Gastroesophageal sphincter (tissue), 4 donors: Measurements from ENCODE around the gene GZMM. TPM values are rescaled to one million over a fixed set of nuclear protein-coding genes. Genes with fewer than 3 reads are reported as not detected.

ENCODE experiments used
- ATAC-seq: fragments of 150-250 bp; one replicate; pipeline ENCODE4 v1.9.1; 2016; ENCODE audit warnings: mild to moderate bottlenecking, moderate library complexity
- H3K27ac ChIP-seq, 4 donors: fragments of 200-600 bp; sonication (generic) in 3 of 4; 1 replicate in 3 of 4; 2 replicates in 1 of 4; pipeline ENCODE4 v1.5.1; 2016 to 2019
- H3K27me3 ChIP-seq: fragments of 200-600 bp; sonication (generic); one replicate; pipeline ENCODE4 v1.5.1; 2019
- H3K36me3 ChIP-seq, 2 donors: fragments of 200-600 bp; sonication (generic); one replicate each; pipeline ENCODE4 v1.5.1; 2019; ENCODE audit warnings: control low read depth in 1 of 2
- H3K4me1 ChIP-seq, 3 donors: fragments of 200-600 bp; sonication (generic); 1 replicate in 2 of 3; 2 replicates in 1 of 3; pipeline ENCODE4 v1.5.1; 2016 to 2019; ENCODE audit warnings: control low read depth in 2 of 3
- H3K4me3 ChIP-seq, 2 donors: fragments of 200-600 bp; sonication (generic); one replicate each; pipeline ENCODE4 v1.5.1; 2019; ENCODE audit warnings: mild to moderate bottlenecking in 1 of 2, moderate library complexity in 1 of 2
- H3K9me3 ChIP-seq, 3 donors: fragments of 200-600 bp; sonication (generic); one replicate each; pipeline ENCODE4 v1.5.1; 2017 to 2019; ENCODE audit warnings: control low read depth in 2 of 3
- CTCF ChIP-seq, 4 experiments: fragments of 200-600 bp in 2 of 4; fragments of 450-650 bp in 2 of 4; sonication (generic) in 1 of 4; IDR thresholded peaks; one replicate each; pipeline ENCODE4 v1.5.1; 2017 to 2019; ENCODE audit warnings: antibody characterized with exemption in 4 of 4, mild to moderate bottlenecking in 2 of 4, moderate library complexity in 2 of 4
- EP300 ChIP-seq: sonication (generic); formaldehyde crosslinking; IDR thresholded peaks from one replicate; pipeline ENCODE4 v1.6.1; 2017; ENCODE audit warnings: antibody characterized with exemption, mild to moderate bottlenecking
- POLR2A ChIP-seq, 2 donors: fragments of 450-650 bp; IDR thresholded peaks; one replicate each; pipeline ENCODE4 v1.6.1; 2017; ENCODE audit warnings: antibody characterized with exemption in 2 of 2, mild to moderate bottlenecking in 2 of 2, moderate library complexity in 1 of 2
- POLR2AphosphoS5 ChIP-seq: sonication (generic); formaldehyde crosslinking; IDR thresholded peaks from one replicate; pipeline ENCODE4 v1.6.1; 2017; ENCODE audit warnings: antibody characterized with exemption
- WGBS, 2 donors: methylation state at CpG; one replicate each; pipeline ENCODE4 v1.1.5; 2018; ENCODE audit warnings: low coverage in 1 of 2; 5-methylcytosine and 5-hydroxymethylcytosine counted together
- total RNA-seq, 4 donors: library from RNA; depleted of rRNA; stranded (reverse); fragments of >200 nt; gene quantifications; one replicate each; pipeline ENCODE4 v1.1.0, GENCODE V29; 2016

Gene GZMM
- total RNA-seq, 4 donors from 2014 or later = 0.62 to 1.8 TPM; not detected in 2

DNA sequence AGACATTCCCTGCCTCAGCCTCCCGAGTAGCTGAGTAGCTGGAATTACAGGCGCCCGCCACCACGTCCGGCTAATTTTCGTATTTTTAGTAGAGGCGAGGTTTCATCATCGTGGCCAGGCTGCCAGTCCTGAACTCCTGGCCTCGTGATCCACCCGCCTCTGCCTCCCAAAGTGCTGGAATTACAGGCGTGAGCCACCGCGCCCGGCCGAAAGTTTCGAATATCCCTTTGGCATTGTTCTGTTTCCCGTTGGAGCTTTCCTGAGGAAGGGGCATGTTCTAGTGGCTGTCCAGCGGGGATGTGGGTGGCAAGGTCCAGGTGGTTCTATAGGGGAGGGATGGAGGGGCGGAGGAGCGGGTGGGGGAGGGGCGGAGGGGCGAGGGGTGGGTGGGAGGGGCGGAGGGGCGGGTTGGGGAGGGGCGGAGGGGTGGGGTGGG is 26.4 kb downstream of the GZMM start:
- H3K27ac ChIP-seq = no peak overlapping the region
- H3K4me1 ChIP-seq = peaks cover 0 to 36% (median 22%) of the 10 kb centered on the region in 3 donors
- no peak for ATAC-seq
- no peak overlapping the region for H3K4me3 ChIP-seq
- TF ChIP-seq CTCF (IDR thresholded peaks at IDR 0.05) (no peak), POLR2A (IDR thresholded peaks at IDR 0.05) (no peak)
- H3K27me3 ChIP-seq = no peaks in the 10 kb centered on the region
- 86% methylated on average over 14 of the region's 25 CpGs; no CpG with 5 or more reads in 1 of the 2 donors for WGBS, 2 donors
- no peaks in the 10 kb centered on the region for H3K9me3 ChIP-seq
- no peaks in the 10 kb centered on the region for H3K36me3 ChIP-seq

GRCh38 chr19:570937-571565 is 27.2 kb downstream of the GZMM start:
- TF ChIP-seq POLR2AphosphoS5 (no peak), POLR2A (IDR thresholded peaks at IDR 0.05) (no peak), EP300 (no peak), CTCF (IDR thresholded peaks at IDR 0.05) (no peak)
- ATAC-seq = no peak
- Histone ChIP-seq H3K27ac (peak overlapping the region in 3 of 4 donors; percentile 91 to 95 (median 93)), H3K36me3 (no peaks in the 10 kb centered on the region), H3K27me3 (no peaks in the 10 kb centered on the region), H3K4me3 (peak overlapping the region; percentile 34 to 87), H3K9me3 (no peaks in the 10 kb centered on the region), H3K4me1 (peaks cover 0 to 44% (median 30%) of the 10 kb centered on the region in 3 donors)
- 2 to 5% methylated on average over 23 to 25 of the region's 45 CpGs for WGBS, 2 donors

GRCh38 chr19:571566-571974 is 27.7 kb downstream of the GZMM start:
- H3K9me3 ChIP-seq = no peaks in the 10 kb centered on the region
- TF ChIP-seq POLR2AphosphoS5 (no peak), CTCF (IDR thresholded peaks at IDR 0.05) (no peak), EP300 (no peak), POLR2A (IDR thresholded peaks at IDR 0.05) (no peak)
- H3K36me3 ChIP-seq = no peaks in the 10 kb centered on the region
- 0% methylated on average over 3 to 4 of the region's 14 CpGs for WGBS, 2 donors
- H3K4me1 ChIP-seq = peaks cover 0 to 49% (median 34%) of the 10 kb centered on the region in 3 donors
- ATAC-seq = no peak
- no peaks in the 10 kb centered on the region for H3K27me3 ChIP-seq
- peak overlapping the region; percentile 34 to 87 for H3K4me3 ChIP-seq
- peak overlapping the region; percentile 32 to 95 (median 92) for H3K27ac ChIP-seq

- peaks cover 0 to 2% of the 10 kb centered on the region in 2 donors for H3K36me3 ChIP-seq
- peak; percentile 93 for ATAC-seq
- H3K27me3 ChIP-seq = no peaks in the 10 kb centered on the region
- TF ChIP-seq POLR2AphosphoS5 = peak; percentile 88
- peak; percentile 94 for TF ChIP-seq POLR2A (IDR thresholded peaks at IDR 0.05)
- TF ChIP-seq EP300 = no peak
- peak in 1 of 4 experiments; percentile 31 for TF ChIP-seq CTCF (IDR thresholded peaks at IDR 0.05)
- no peaks in the 10 kb centered on the region for H3K9me3 ChIP-seq
- H3K4me3 ChIP-seq = peak within 1 kb of the TSS; percentile 83 to 87
- H3K4me1 ChIP-seq = peaks cover 0 to 56% (median 34%) of the 10 kb centered on the region in 3 donors
- 0 to 10% methylated on average over 2 to 4 of the region's 79 CpGs for WGBS, 2 donors
- H3K27ac ChIP-seq = peak within 1 kb of the TSS; percentile 49 to 95 (median 92)
Measured at GRCh38 chr19:572140-572742, 28.4 kb downstream of the GZMM start, which contains the start of gene BSG. Gene BSG (plus strand): TSS chr19:572596. CDS start chr19:572635, 39 bp downstream.
